Erythroblast (primary cell): Measurements from ENCODE around the gene HIPK2.

Source experiments
- GATA1 ChIP-seq: IDR thresholded peaks from 2 replicates; pipeline ENCODE4 v1.6.1; 2011; ENCODE audit warnings: low read depth, mild to moderate bottlenecking, control low read depth, low read length, moderate library complexity
- POLR2A ChIP-seq: IDR thresholded peaks from 2 replicates; pipeline ENCODE4 v1.6.1; 2011; ENCODE audit warnings: mild to moderate bottlenecking, low read length

GRCh38 chr7:139704308-139704879, 73.4 kb downstream of the HIPK2 start:
- TF ChIP-seq POLR2A (no peak), GATA1 (no peak)
